Raji (cell line): ENCODE results near the gene CAT.

Experiments used
- POLR2A ChIP-seq: IDR thresholded peaks from 2 replicates; pipeline ENCODE4 v1.6.1; 2011; ENCODE audit warnings: low read depth, low read length, control low read depth; ENCODE audit not compliant: insufficient read depth

Gene CAT

DNA sequence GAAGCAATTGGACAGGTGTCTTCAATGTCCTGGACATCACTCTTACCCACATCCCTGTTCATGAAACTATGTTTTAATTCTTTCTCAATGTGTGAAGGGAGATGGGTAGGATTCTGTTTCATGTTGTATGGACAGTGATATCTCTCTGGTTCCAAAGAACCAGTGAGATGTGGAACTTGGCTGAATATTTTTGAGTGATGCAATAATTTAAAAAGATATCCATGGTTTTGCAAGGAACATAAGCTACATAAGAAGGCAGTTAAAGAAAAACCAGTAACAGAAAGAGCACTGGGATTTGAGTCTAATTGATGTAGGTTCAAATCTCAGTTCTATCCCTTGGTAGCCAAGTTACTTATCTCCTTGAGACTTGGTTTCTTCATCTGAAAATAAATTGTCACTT, 82.5 kb downstream of the CAT start:
- no peak for TF ChIP-seq POLR2A
